Fibroblast of the aortic adventitia (primary cell): Measurements from ENCODE around the gene SYNM. TPM values are rescaled to one million over a fixed set of nuclear protein-coding genes. Genes with fewer than 3 reads are reported as not detected.

Experiments used
- DNase-seq: peaks from one replicate; pipeline ENCODE4 v3.0.0-alpha.2; 2010; ENCODE audit warnings: low read depth
- H3K4me3 ChIP-seq: 2 replicates; pipeline ENCODE4 v1.5.1; 2011; ENCODE audit warnings: low read depth, mild to moderate bottlenecking, control low read depth, low read length, moderate library complexity
- total RNA-seq: library from RNA; depleted of rRNA; stranded (reverse); fragments of >200 nt; gene quantifications from 2 replicates; pipeline ENCODE4 v1.2.3, GENCODE V29; 2012; ENCODE audit warnings: low replicate concordance
- TF ChIP-seq, protein P1 (sequence below): IDR thresholded peaks from 2 replicates; pipeline ENCODE4 v1.5.1; 2011; ENCODE audit warnings: mild to moderate bottlenecking, low read length, control low read depth, inconsistent platforms; ENCODE audit not compliant: insufficient read depth

The SYNM gene
- total RNA-seq, 1 donor, result 6.2 TPM

GRCh38 chr15:99130314-99130713 lies 25.4 kb downstream of the SYNM start:
- H3K4me3 ChIP-seq, result no peak overlapping the region
- TF ChIP-seq, protein P1, sequence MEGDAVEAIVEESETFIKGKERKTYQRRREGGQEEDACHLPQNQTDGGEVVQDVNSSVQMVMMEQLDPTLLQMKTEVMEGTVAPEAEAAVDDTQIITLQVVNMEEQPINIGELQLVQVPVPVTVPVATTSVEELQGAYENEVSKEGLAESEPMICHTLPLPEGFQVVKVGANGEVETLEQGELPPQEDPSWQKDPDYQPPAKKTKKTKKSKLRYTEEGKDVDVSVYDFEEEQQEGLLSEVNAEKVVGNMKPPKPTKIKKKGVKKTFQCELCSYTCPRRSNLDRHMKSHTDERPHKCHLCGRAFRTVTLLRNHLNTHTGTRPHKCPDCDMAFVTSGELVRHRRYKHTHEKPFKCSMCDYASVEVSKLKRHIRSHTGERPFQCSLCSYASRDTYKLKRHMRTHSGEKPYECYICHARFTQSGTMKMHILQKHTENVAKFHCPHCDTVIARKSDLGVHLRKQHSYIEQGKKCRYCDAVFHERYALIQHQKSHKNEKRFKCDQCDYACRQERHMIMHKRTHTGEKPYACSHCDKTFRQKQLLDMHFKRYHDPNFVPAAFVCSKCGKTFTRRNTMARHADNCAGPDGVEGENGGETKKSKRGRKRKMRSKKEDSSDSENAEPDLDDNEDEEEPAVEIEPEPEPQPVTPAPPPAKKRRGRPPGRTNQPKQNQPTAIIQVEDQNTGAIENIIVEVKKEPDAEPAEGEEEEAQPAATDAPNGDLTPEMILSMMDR, result no peak
- no peak for DNase-seq

DNA sequence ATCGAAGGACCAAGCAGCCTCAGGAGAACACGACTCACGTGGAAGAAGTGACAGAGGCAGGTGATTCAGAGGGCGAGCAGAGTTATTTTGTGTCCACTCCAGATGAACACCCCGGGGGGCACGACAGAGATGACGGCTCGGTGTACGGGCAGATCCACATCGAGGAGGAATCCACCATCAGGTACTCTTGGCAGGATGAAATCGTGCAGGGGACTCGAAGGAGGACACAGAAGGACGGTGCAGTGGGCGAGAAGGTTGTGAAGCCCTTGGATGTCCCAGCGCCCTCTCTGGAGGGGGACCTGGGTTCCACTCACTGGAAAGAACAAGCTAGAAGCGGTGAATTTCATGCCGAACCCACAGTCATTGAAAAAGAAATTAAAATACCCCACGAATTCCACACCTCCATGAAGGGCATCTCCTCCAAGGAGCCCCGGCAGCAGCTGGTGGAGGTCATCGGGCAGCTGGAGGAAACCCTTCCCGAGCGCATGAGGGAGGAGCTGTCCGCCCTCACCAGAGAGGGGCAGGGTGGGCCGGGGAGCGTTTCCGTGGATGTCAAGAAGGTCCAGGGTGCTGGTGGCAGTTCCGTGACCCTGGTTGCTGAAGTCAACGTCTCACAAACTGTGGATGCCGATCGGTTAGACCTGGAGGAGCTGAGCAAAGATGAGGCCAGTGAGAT lies 26.0 kb downstream of the SYNM start:
- no peak overlapping the region for H3K4me3 ChIP-seq
- TF ChIP-seq, protein P1, result no peak
- DNase-seq, result no peak

DNA sequence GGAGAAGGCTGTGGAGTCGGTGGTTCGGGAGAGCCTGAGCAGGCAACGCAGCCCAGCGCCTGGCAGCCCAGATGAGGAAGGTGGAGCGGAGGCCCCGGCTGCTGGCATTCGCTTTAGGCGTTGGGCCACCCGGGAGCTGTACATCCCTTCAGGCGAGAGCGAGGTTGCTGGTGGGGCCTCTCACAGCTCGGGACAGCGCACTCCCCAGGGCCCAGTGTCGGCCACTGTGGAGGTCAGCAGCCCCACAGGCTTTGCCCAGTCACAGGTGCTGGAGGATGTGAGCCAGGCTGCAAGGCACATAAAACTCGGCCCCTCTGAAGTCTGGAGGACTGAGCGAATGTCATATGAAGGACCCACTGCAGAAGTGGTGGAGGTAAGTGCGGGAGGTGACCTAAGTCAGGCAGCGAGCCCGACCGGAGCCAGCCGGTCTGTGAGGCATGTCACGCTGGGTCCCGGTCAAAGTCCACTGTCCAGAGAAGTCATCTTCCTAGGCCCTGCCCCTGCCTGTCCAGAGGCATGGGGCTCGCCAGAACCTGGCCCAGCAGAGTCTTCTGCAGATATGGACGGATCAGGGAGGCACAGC lies 26.7 kb downstream of the SYNM start:
- no peak overlapping the region for H3K4me3 ChIP-seq
- no peak for DNase-seq
- TF ChIP-seq, protein P1, result no peak

DNA sequence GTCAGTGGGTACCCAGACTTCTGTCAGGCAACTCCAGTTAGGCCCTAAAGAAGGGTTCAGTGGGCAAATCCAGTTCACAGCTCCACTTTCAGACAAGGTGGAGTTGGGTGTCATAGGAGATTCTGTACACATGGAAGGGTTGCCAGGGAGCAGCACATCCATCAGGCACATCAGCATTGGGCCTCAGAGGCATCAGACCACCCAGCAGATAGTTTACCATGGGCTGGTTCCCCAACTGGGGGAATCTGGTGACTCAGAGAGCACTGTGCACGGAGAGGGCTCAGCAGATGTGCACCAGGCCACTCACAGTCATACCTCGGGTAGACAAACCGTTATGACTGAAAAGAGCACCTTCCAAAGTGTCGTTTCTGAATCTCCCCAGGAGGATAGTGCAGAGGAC lies 27.2 kb downstream of the SYNM start:
- no peak for DNase-seq
- TF ChIP-seq, protein P1, result no peak
- H3K4me3 ChIP-seq, result no peak overlapping the region

DNA sequence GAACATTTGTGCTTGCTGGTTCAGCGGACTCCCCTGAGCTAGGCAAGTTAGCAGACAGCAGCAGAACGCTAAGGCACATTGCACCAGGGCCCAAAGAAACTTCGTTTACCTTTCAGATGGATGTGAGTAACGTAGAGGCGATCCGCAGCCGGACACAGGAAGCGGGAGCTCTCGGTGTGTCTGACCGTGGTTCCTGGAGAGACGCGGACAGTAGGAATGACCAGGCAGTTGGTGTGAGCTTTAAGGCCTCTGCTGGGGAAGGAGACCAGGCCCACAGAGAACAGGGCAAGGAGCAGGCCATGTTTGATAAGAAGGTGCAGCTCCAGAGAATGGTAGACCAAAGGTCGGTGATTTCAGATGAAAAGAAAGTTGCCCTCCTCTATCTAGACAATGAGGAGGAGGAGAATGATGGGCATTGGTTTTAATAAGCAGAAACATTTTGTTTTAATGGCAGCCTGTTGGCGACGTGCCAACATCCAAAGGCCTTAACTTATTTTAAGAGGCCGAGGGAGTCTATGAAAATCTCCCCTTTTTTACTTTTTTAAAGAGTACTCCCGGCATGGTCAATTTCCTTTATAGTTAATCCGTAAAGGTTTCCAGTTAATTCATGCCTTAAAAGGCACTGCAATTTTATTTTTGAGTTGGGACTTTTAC lies 27.9 kb downstream of the SYNM start:
- DNase-seq, result no peak
- TF ChIP-seq, protein P1, result no peak
- H3K4me3 ChIP-seq, result no peak overlapping the region

- DNase-seq, result no peak
- H3K4me3 ChIP-seq, result no peak overlapping the region
- TF ChIP-seq, protein P1, result no peak
Observed at GRCh38 chr15:99134317-99134821, 29.5 kb downstream of the SYNM start.
